SHP77 treated with DMSO at 0.1 percent for 48 hours (cell line): ENCODE data around the gene SRGAP3.

Source experiments
- DNase-seq: peaks from one replicate; lab custom pipeline; 2025; lab: John Stamatoyannopoulos, UW

SRGAP3 gene

DNA sequence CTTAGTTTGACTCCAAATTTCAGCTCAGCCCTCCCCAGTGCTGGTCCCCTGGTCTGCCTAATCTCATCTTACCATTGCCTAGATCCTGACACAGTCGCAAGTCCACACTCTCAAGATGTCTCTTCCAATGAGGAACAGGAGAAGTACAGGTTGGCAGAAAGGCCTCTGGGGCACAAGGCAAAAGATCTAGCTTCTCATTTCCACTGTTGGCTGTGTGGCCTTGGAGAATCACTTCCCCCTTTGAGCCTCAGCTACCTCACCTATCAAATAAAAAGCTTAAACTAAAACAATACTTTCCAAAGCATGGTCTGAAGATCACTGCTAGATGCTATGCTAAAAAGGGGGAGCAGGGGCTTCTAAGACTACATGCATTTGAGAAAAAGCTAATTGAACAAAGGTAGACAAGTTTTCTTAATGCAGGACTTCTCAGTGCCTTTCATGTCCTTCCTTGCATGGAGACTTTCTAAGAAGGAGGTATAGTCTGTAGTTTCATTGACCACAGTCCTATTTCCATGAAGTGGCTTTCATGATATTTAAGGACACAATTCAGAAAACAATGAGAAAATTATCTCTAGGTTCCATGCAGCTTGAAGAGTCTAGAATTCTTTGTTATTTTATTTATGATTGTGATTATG is 168.1 kb downstream of the SRGAP3 start:
- no peak for DNase-seq

DNA sequence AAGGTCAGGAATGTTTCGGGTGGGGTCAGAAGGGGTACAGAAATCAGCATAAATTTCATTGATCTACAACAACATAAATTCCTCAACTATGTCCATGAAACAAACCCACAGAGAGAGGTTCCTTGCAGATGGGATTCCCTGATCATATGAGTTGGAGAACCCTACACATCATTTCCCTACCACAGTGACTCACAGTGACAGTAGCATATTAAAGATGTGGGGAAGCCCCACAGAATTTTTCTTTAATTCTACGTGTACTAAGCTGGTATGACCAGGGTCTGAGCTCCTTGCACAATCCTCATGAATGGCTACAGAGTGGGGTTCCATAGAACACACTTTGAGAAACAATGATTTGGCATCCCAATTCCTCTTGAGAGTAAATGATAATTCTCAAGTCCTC is 169.3 kb downstream of the SRGAP3 start:
- no peak for DNase-seq

- no peak for DNase-seq
These were observed 169.8 kb downstream of the SRGAP3 start for GRCh38 chr3:9079676-9080075.

GRCh38 chr3:9078561-9079240 is 170.7 kb downstream of the SRGAP3 start:
- no peak for DNase-seq

- no peak for DNase-seq
These were observed 172.4 kb downstream of the SRGAP3 start for GRCh38 chr3:9077029-9077428.

DNA sequence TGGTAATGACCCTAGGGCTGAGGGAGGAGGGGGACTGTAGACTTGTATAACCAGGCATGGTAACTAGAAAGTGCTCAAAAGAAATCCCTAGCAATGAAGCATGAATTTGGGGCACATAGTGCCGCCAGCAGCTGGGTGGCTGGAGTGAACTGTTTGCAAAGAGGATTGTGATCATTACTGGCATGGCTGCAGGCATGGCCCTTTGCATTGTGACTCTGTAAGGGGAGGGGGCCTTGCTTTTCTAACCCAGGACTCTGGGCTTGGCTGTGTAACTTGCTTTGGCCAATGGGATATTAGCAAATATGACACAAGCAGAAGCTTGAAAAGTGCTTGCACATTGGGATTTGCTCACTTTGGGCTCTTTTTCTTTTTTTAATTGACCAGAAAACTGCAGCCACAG is 173.7 kb downstream of the SRGAP3 start:
- no peak for DNase-seq

- no peak for DNase-seq
These were observed 175.4 kb downstream of the SRGAP3 start for GRCh38 chr3:9074079-9074478.

GRCh38 chr3:9072667-9073009 is 176.8 kb downstream of the SRGAP3 start:
- no peak for DNase-seq

DNA sequence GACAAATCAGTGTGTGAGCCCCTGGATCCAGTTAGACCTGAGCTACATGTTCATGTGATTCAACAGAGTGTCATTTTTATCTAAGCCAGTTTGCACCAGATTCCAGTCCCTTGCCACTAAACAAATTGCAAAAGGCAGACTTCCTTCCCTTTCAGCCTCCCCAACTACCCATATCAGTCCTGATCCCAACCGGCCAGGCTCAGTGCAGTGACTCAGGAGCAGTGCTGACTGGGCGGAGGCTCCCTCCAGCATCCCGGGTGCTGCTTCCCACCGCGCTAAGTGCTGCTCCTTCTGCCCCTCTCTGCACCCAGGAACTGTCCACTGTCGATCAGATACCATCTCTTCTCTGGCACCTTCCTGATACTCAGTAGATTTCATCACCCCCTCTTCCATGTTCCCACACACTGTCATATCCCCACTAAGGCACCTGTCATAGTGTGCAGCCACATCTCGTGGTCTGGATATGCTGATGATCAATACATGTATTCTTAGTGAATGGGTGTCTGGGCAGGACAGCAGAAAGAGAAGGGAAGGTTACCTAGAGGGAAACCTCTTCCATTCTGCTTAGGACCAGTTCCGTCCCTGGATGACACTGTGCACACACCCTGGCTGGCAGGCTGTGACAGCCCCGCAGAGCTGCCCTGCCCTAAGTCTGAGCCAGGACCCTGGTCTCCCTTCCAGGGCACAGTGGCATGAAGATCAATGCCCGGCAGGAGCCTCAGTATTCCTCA is 177.3 kb downstream of the SRGAP3 start:
- no peak for DNase-seq

DNA sequence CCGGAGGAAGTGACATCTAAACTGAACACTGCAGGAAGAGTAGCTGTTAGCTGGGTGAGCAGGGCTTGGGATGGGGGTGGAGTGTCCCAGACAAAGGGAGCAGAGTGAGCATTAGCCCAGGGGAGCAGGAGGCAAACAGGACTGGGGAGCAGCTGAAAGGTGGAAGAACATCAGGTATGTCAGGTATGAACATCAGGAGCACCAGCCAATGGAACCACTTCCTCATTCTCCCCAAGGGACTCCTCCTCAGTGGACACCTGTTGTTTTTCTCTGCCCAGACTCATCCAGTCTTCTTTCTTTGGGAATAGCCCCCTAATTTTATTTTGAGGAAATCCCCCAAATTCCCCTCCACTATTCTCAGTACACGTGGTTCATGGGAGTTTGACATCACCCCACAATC is 178.5 kb downstream of the SRGAP3 start:
- no peak for DNase-seq

DNA sequence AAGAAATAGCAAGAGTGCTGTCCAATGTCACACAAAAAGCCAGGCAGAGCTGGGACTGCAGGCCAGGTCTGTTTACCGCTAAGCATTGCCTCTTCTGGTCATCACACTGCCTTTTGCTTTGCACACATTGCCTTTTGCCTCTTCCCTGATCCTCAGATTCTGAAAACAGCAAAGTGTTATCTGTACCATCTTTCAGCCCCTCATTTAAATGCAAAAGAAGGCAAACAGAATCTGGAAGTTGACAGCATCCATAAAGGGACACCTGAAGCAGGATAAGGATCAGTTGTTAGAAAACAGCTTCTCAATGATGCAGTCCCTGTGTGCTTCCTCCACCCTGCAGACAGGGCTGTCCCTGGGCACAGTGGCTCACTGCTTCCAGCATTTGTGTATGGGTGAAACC is 179.5 kb downstream of the SRGAP3 start:
- DNase-seq = no peak

GRCh38 chr3:9068051-9068450 is 181.4 kb downstream of the SRGAP3 start:
- DNase-seq = no peak

- DNase-seq = peak; percentile 12
These were observed 182.0 kb downstream of the SRGAP3 start for GRCh38 chr3:9067352-9067975.

DNA sequence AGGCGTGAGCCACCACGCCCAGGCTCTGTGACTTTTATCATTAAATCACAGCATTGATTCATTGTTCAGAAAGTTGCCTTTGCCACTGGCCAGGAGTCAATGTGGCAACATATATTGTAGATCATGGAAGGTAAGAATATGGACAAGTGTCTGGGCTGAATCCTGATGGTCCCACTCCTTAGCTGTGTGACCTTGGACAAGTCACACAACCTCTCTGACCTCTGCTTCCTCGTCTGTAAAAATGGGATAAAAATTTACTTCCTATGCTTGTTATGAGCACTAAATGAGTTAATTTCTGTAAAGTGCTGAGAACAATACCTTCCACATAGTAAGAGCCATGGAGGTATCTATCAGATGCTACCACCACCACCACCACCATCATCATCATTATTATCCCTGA is 182.7 kb downstream of the SRGAP3 start:
- DNase-seq = no peak

- DNase-seq = no peak
These were observed 183.3 kb downstream of the SRGAP3 start for GRCh38 chr3:9066141-9066540.

GRCh38 chr3:9064850-9065249 is 184.6 kb downstream of the SRGAP3 start:
- DNase-seq = no peak

- no peak for DNase-seq
These were observed 185.2 kb downstream of the SRGAP3 start for GRCh38 chr3:9064251-9064650.

GRCh38 chr3:9062570-9062969 is 186.9 kb downstream of the SRGAP3 start:
- no peak for DNase-seq

DNA sequence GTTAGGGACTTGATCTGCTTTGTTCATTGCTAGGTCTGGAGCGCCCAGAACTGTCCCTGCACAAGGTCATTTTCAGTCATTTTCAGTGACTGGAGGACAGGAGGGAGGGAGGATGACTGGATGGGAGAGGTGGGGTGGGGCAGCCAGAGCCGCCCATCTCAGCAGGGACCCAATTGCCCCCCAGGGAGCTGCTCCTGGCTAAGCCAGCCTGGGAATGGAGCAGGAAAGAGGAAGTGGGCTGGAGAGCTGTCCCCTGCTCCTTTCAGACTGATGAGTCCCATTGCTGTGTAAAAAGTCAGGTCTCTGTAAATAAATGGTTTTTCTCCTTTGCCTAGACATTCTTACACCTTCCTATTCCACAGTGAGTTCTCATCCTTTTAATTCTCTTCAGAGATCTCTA is 187.8 kb downstream of the SRGAP3 start:
- no peak for DNase-seq

DNA sequence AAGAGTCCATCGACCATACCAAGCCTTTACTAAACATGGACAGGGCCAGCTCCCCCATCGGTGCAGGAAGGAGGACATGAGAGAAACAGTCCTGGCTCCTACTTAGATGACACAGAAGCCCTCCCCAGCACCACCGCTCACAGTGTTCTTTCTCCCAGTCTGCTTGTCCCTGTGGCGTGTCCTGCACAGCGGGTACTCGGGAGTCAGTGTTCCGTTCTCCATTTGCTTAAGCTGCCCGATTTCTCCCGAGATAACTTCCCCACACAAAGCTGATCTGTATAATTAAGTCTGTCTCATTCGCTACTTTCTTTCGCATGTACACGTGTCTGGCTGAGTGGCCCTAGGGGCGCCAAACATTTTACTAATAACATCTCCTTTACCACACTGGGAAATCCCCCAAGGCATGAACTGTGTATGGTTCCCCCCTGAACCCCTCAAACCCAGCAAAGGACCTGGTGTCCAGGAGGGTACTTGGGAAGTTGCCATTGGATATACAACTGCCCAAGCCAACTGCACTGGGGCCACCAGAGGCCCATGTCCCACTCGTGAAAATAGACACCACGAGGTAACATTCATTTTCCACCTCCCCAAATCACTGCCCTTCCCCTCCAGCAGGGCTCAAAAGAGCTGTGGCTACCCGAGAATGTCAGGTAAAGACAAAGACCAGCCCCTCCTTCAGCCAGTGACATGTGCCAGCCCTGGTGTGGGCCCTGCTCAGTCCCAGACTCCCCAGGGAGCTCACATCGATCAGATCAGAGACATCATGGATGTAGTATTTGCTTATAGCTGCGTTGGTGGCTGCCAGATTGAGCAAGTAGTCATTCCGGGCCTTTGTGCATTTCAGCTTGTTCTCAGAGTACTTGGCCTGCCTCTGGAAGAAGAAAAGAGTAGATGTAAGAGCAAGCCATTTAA is 189.7 kb downstream of the SRGAP3 start:
- no peak for DNase-seq

GRCh38 chr3:9056581-9056980 is 192.9 kb downstream of the SRGAP3 start:
- DNase-seq = no peak
